GM21825 (cell line): ENCODE results near the gene PRDM10.
A peak's percentile ranks its signal among the peaks of the same experiment; 100 is the strongest.
"Not testable (repeated sequence)": the region's sequence is repeated elsewhere in the genome, so short reads cannot be mapped to it uniquely, and the experiment has no call there.

Experiments
- ATAC-seq: cut with Tn5 transposase; IDR thresholded peaks from one replicate; pipeline ENCODE4 v1.9.1; 2021; ENCODE audit warnings: mild to moderate bottlenecking, moderate library complexity; ENCODE audit not compliant: unreplicated experiment

The PRDM10 gene

DNA sequence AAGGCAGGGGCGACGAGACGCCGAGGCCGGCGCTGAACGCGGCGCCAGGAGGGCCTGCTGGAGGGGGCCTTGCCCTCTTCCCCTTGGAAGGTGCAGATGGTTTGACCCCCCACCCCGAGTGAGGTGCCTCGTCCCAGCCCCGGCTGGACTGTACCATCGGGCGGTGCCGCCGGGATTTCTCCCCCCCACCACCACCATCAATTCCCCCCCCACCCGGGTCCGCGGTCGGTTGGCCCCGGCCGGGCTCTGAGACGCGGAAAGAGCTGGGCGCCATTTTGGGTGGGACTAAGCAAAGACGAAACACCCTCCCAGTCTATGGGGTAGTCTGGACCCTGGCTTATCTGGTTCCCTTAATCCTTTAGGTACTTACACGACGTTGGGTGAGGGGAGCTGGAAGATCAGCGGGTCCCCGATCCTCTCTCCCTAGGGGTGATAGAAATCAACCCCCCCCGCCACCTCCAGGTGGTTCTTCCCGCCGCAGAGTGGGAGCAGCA is at the start of gene PRDM10:
PRDM10 (minus strand) TSS at position 484 of the 494 bp plus-strand sequence. CDS start 41,871 bp downstream, outside the sequence.
- peak; percentile 43 for ATAC-seq

DNA sequence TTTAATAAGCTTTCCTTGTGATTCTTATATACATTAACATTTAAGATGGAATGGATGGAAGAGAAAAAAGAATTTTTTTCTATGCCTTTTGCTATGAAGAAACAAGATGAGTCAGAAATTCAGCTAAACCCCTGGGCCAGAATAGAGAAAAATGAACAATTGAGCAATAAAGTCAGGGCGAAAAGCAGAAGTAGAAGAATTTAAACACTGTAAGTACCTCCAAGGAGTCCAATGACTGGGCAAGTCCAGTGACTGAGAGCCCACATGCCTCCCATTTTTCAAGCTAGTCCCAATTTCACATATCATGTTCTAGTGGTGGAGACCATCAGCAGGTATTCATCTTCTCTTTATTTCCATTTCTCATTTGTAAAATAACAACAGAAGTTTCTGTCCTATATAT is 48.4 kb upstream of the PRDM10 start:
- ATAC-seq = no peak

- no peak for ATAC-seq
These were observed 47.6 kb upstream of the PRDM10 start for GRCh38 chr11:130050257-130050656.

- no peak for ATAC-seq
These were observed 46.7 kb upstream of the PRDM10 start for GRCh38 chr11:130049328-130049771.

DNA sequence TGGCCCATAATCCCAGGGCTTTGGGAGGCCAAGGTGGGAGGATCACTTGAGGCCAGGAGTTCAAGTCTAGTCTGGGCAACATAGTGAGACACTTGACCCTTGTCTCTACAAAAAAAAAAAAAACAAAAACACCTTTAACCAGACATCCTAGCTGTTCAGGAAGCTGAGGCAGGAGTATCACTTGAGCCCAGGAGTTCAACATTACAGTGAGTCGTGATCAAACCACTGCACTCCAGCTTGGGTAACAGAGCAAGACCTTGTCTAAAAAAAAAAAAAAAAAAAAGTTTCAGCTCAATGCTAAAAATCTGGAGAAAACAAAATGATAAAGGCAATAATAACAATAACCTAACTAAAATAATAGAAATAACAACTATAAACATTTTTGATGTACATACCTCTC is 44.5 kb upstream of the PRDM10 start:
- no peak for ATAC-seq

GRCh38 chr11:130043575-130043974 is 40.9 kb upstream of the PRDM10 start:
- ATAC-seq = no peak

DNA sequence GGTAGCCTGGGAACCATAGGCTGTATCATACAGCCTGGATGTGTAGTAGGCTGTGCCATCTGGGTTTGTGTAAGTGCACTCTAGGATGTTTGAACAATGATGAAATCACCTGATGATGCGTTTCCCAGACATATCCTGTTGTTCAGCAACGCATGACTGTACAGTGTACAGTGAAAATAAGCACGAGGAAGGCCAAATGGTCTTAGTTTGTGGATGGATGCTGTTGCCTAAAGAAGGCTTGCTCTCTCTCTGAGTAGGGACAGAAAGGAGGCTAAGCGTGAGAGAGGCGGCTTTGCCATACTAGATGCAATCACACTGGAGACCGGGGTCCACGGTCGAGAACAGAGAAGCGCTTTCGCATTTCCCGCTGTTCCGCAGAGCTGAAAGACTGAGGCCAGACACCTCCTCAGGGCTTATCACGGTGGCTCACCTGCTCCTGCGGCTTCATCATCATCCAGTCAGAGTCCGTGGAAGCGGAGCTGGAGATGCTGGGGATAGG is 39.5 kb upstream of the PRDM10 start:
- ATAC-seq = no peak

GRCh38 chr11:130040281-130040940 is 37.8 kb upstream of the PRDM10 start:
- ATAC-seq = no peak

GRCh38 chr11:130037881-130038585 is 35.4 kb upstream of the PRDM10 start:
- ATAC-seq = no peak

GRCh38 chr11:130037058-130037457 is 34.4 kb upstream of the PRDM10 start:
- ATAC-seq = no peak

DNA sequence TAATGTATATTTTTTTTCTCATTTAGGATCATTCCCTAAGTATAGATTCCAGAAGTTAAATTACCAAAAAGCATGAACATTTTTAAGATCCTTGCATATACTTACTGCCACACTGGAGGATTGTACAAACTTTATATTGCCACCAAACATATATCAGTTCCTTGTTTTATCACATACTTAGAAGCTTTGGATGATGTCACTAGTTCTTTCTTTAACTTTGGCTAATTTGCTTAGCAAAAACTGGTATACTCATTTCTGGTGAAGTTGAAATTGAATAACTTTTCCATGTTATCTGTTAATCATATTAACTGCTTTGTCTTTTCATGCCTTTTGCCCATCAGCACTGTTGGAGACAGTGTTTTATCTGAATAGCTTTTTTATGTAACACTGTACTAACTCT is 31.6 kb upstream of the PRDM10 start:
- ATAC-seq = no peak

GRCh38 chr11:130032931-130033330 is 30.3 kb upstream of the PRDM10 start:
- no peak for ATAC-seq

- ATAC-seq = no peak
These were observed 29.3 kb upstream of the PRDM10 start for GRCh38 chr11:130031945-130032344.

DNA sequence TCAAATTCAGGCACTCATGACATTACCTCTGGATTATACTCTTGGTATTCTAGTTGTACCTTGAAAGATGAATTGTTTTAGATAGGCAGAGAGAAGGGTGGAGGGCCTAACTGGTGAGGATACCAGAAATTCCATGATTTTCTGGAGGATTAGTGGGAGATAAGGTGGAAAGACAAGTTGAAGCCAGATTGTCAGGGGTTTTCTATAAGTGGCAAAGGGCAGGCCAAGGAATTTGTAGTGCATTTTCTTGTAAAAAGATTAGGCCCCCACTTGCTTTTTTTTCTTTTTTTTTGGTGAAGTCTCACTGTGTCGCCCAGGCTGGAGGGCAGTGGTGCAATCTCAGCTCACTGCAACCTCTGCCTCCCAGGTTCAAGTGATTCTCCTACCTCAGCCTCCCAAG is 28.4 kb upstream of the PRDM10 start:
- ATAC-seq = no peak

- ATAC-seq = no peak
These were observed 26.5 kb upstream of the PRDM10 start for GRCh38 chr11:130029137-130029536.

- ATAC-seq = no peak
These were observed 22.7 kb upstream of the PRDM10 start for GRCh38 chr11:130025371-130025770.

GRCh38 chr11:130024361-130024760 is 21.7 kb upstream of the PRDM10 start:
- ATAC-seq = no peak

GRCh38 chr11:130023204-130023603 is 20.6 kb upstream of the PRDM10 start:
- peak; percentile 98 for ATAC-seq

DNA sequence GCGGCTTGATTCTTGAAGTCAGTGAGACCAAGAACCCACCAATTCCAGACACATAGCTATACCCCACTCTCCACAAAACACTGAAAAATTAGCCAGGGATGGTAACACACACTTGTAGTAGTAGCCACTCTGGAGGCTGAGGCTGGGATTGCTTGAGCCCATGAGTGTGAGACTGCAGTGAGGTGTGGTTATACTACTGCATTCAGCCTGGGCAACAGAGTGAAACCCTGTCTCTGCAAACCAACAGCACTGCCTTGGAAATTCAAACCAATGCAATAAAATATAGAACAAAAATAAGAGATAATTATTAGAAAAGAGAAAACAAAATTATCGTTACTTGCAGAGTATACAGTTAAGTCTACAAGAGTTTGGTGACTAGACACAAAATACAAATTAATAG is 20.2 kb upstream of the PRDM10 start:
- ATAC-seq = peak; percentile 9

DNA sequence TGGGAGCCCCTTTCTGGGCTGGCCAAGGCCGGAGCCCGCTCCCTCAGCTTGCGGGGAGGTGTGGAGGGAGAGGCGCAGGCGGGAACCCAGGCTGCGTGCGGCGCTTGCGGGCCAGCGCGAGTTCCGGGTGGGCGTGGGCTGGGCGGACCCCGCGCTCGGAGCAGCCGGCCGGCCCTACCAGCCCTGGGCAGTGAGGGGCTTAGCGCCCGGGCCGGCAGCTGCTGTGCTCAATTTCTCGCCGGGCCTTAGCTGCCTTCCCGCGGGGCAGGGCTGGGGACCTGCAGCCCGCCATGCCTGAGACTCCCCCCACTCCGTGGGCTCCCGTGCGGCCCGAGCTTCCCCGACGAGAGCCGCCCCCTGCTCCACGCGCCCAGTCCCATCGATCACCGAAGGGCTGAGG is 19.0 kb upstream of the PRDM10 start:
- not testable (repeated sequence) for ATAC-seq

- no peak for ATAC-seq
These were observed 17.7 kb upstream of the PRDM10 start for GRCh38 chr11:130020323-130020722.

DNA sequence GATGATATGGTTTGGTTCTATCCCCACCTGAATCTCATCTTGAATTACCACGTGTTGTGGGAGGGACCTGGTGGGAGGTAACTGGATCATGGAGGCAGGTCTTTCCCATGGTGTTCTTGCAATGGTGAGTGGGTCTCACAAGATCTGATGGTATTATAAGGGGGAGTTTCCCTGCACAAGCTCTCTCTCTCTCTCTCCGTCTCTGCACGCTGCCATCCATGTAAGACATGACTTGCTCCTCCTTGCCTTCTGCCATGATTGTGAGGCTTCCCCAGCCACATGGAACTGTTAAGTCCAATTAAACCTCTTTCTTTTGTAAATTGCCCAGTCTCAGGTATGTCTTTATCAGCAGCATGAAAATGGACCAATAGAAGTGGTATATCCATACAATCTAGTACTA is 13.2 kb upstream of the PRDM10 start:
- not testable (repeated sequence) for ATAC-seq
